AG09309 (cell line): ENCODE data around the gene TRIO.
A peak's percentile ranks its signal among the peaks of the same experiment; 100 is the strongest.

Experiments
- DNase-seq: peaks from one replicate; pipeline ENCODE4 v3.0.0-alpha.2; 2010; ENCODE audit warnings: low read depth
- H3K4me3 ChIP-seq: 2 replicates; pipeline ENCODE4 v1.5.1; 2011; ENCODE audit warnings: mild to moderate bottlenecking, low read depth, low read length, moderate library complexity; ENCODE audit not compliant: control insufficient read depth
- TF ChIP-seq, protein P1 (sequence below): IDR thresholded peaks from 2 replicates; pipeline ENCODE4 v1.5.1; 2011; ENCODE audit warnings: mild to moderate bottlenecking, low read depth, low read length, inconsistent platforms; ENCODE audit not compliant: insufficient read depth, control insufficient read depth; ENCODE audit errors: missing control alignments

TRIO gene

GRCh38 chr5:14186059-14186830 lies 43.1 kb downstream of the TRIO start:
- no peak overlapping the region for H3K4me3 ChIP-seq
- TF ChIP-seq, protein P1, sequence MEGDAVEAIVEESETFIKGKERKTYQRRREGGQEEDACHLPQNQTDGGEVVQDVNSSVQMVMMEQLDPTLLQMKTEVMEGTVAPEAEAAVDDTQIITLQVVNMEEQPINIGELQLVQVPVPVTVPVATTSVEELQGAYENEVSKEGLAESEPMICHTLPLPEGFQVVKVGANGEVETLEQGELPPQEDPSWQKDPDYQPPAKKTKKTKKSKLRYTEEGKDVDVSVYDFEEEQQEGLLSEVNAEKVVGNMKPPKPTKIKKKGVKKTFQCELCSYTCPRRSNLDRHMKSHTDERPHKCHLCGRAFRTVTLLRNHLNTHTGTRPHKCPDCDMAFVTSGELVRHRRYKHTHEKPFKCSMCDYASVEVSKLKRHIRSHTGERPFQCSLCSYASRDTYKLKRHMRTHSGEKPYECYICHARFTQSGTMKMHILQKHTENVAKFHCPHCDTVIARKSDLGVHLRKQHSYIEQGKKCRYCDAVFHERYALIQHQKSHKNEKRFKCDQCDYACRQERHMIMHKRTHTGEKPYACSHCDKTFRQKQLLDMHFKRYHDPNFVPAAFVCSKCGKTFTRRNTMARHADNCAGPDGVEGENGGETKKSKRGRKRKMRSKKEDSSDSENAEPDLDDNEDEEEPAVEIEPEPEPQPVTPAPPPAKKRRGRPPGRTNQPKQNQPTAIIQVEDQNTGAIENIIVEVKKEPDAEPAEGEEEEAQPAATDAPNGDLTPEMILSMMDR = no peak
- no peak for DNase-seq

DNA sequence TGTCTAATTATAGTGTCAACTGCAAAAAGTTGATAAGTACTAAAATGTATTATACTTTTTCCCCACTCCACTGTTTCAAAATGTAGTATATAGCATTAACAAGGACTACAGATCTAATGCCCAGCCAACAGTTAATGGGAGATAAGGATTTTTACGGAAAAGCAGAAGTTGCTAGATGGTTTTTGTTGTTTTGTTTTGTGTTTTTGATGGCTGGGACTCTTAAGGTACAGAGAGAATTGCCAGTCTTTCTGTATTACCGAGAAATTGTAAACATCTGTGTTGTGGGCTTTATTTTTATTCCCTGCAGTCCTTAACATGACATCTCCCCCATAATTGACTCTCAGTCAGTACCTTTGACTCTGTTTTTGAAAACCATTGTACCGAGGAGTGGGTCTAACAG lies 44.0 kb downstream of the TRIO start:
- TF ChIP-seq, protein P1 = no peak
- no peak overlapping the region for H3K4me3 ChIP-seq
- no peak for DNase-seq

GRCh38 chr5:14187660-14188059 lies 44.5 kb downstream of the TRIO start:
- no peak overlapping the region for H3K4me3 ChIP-seq
- DNase-seq = no peak
- TF ChIP-seq, protein P1 = no peak

GRCh38 chr5:14188778-14189177 lies 45.6 kb downstream of the TRIO start:
- no peak overlapping the region for H3K4me3 ChIP-seq
- TF ChIP-seq, protein P1 = no peak
- no peak for DNase-seq

GRCh38 chr5:14189680-14190079 lies 46.5 kb downstream of the TRIO start:
- TF ChIP-seq, protein P1 = no peak
- DNase-seq = no peak
- no peak overlapping the region for H3K4me3 ChIP-seq

DNA sequence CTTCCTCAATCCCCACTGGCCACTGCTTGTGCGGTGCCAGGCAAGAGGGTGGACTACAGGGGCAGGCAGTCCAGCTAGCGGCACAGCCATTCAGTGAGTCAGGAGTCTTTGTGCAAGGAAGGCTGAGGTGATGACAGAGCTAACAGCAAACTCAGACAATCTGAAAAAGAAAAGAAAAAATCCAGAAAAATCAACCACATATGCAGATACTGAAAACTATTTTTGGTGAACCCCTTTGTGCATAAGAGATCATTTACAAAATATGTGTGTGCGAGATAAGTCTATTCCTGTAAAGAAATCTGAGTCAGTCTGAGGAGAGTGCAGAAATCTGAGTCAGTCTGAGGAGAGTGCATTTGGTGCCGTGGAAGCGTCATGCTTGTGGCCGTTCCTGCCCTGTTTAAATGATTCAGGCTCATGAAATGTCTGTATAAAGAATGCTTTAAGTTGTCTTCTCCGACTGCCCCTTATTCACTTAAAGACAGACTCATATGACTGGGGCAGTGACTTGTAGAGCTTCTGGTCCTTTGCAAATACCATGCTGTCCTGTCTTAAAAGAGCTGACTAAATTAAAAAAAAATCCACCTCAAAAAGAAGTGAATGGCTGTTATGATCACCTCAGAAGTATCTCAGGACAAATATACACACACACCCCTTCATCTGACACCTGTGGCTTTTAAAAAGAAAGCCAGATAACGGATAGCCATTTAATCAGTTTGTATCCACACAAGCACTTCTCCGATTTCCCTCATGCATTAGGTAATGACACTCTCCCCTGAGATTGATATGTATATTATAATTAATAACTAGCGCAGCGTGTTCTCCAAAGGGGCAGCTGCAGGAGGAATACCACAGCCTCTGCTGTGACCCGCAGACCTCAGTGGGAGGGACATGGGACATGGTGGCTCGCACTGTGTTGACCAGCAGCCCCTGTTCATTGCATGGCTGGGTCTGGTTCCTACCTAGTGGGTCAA lies 47.3 kb downstream of the TRIO start:
- peak; percentile 95 for DNase-seq
- no peak overlapping the region for H3K4me3 ChIP-seq
- TF ChIP-seq, protein P1 = no peak
